Esophagus muscularis mucosa (tissue), 4 donors: Measurements from ENCODE around the gene PCED1B. TPM values are rescaled to one million over a fixed set of nuclear protein-coding genes. Genes with fewer than 3 reads are reported as not detected.

ENCODE experiments used
- DNase-seq: peaks from one replicate; pipeline ENCODE4 v3.0.0-alpha.2; 2017; ENCODE audit errors: extremely low spot score
- H3K27ac ChIP-seq, 4 donors: fragments of 200-600 bp; sonication (generic); replicated peaks in 1 of 4; 1 replicate in 3 of 4; 2 replicates in 1 of 4; pipeline ENCODE4 v1.5.1; 2016 to 2019; ENCODE audit warnings: mild to moderate bottlenecking in 1 of 4
- H3K27me3 ChIP-seq, 4 donors: fragments of 200-600 bp; sonication (generic); one replicate each; pipeline versions ENCODE4 v1.5.1 to v1.6.0; 2016 to 2019
- H3K36me3 ChIP-seq, 4 donors: fragments of 200-600 bp; sonication (generic); one replicate each; pipeline ENCODE4 v1.5.1; 2016 to 2019
- H3K4me1 ChIP-seq, 4 donors: fragments of 200-600 bp; sonication (generic); one replicate each; pipeline ENCODE4 v1.5.1; 2016 to 2019
- H3K4me3 ChIP-seq, 4 donors: fragments of 200-600 bp; sonication (generic); 1 replicate in 2 of 4; 2 replicates in 2 of 4; pipeline ENCODE4 v1.5.1; 2016 to 2019; ENCODE audit warnings: mild to moderate bottlenecking in 4 of 4, moderate library complexity in 1 of 4
- H3K9me3 ChIP-seq, 4 donors: fragments of 200-600 bp; sonication (generic); 1 replicate in 3 of 4; 2 replicates in 1 of 4; pipeline ENCODE4 v1.5.1; 2016 to 2019
- CTCF ChIP-seq, 3 experiments: fragments of 200-600 bp in 2 of 3; fragments of 450-650 bp in 1 of 3; sonication (generic) in 2 of 3; IDR thresholded peaks; one replicate each; pipeline ENCODE4 v1.5.1; 2017 to 2019; ENCODE audit warnings: antibody characterized with exemption in 3 of 3, mild to moderate bottlenecking in 2 of 3, moderate library complexity in 1 of 3
- EP300 ChIP-seq: sonication (generic); formaldehyde crosslinking; IDR thresholded peaks from one replicate; pipeline ENCODE4 v1.6.1; 2017; ENCODE audit warnings: antibody characterized with exemption
- POLR2A ChIP-seq: fragments of 450-650 bp; IDR thresholded peaks from one replicate; pipeline ENCODE4 v1.6.1; 2017; ENCODE audit warnings: antibody characterized with exemption, moderate library complexity, mild to moderate bottlenecking, low read depth
- POLR2AphosphoS5 ChIP-seq, 2 donors: sonication (generic); formaldehyde crosslinking; IDR thresholded peaks; one replicate each; pipeline ENCODE4 v1.6.1; 2017; ENCODE audit warnings: antibody characterized with exemption in 2 of 2
- WGBS: methylation state at CpG from one replicate; pipeline ENCODE4 v1.1.5; 2018; 5-methylcytosine and 5-hydroxymethylcytosine counted together
- intact Hi-C: fragments of 100-400 bp; cut with DNase I; formaldehyde crosslinking; loops from one replicate; pipeline ENCODE4 v1.15.1; 2023
- total RNA-seq, 4 donors: library from RNA; depleted of rRNA; stranded (reverse); fragments of >200 nt; gene quantifications; one replicate each; pipeline versions ENCODE4 v1.1.0 to v1.2.1, GENCODE V29; 2016

The PCED1B gene
- total RNA-seq, 4 donors from 2014 or later: 0.92 to 2.1 (median 1.1) TPM

GRCh38 chr12:47110011-47110541 lies 30.7 kb downstream of the PCED1B start:
- 98% methylated on average over 2 of the region's 2 CpGs for WGBS
- DNase-seq: no peak
- H3K9me3 ChIP-seq: no peaks in the 10 kb centered on the region
- H3K4me3 ChIP-seq: no peak overlapping the region
- intact Hi-C loops: no loop called here
- H3K4me1 ChIP-seq: no peaks in the 10 kb centered on the region
- TF ChIP-seq POLR2A (no peak), POLR2AphosphoS5 (IDR thresholded peaks at IDR 0.05) (no peak), EP300 (no peak), CTCF (IDR thresholded peaks at IDR 0.05) (no peak)
- H3K27me3 ChIP-seq: no peaks in the 10 kb centered on the region
- no peak overlapping the region for H3K27ac ChIP-seq
- H3K36me3 ChIP-seq: no peaks in the 10 kb centered on the region

GRCh38 chr12:47110718-47111391 lies 31.4 kb downstream of the PCED1B start:
- TF ChIP-seq CTCF (IDR thresholded peaks at IDR 0.05) (no peak), POLR2A (no peak), EP300 (no peak), POLR2AphosphoS5 (IDR thresholded peaks at IDR 0.05) (no peak)
- H3K27me3 ChIP-seq: no peaks in the 10 kb centered on the region
- H3K4me3 ChIP-seq: no peak overlapping the region
- H3K27ac ChIP-seq: no peak overlapping the region
- H3K4me1 ChIP-seq: no peaks in the 10 kb centered on the region
- WGBS: 98% methylated on average over 2 of the region's 2 CpGs
- no peaks in the 10 kb centered on the region for H3K36me3 ChIP-seq
- H3K9me3 ChIP-seq: no peaks in the 10 kb centered on the region
- no peak for DNase-seq
- intact Hi-C loops: no loop called here

- H3K4me1 ChIP-seq: no peaks in the 10 kb centered on the region
- H3K36me3 ChIP-seq: no peaks in the 10 kb centered on the region
- no peak for TF ChIP-seq EP300
- no peak for TF ChIP-seq POLR2A
- TF ChIP-seq POLR2AphosphoS5 (IDR thresholded peaks at IDR 0.05): no peak
- no peak for TF ChIP-seq CTCF (IDR thresholded peaks at IDR 0.05)
- H3K27me3 ChIP-seq: no peaks in the 10 kb centered on the region
- no peak overlapping the region for H3K4me3 ChIP-seq
- H3K9me3 ChIP-seq: no peaks in the 10 kb centered on the region
- 87% methylated on average over 2 of the region's 2 CpGs for WGBS
- no peak for DNase-seq
- intact Hi-C loops: no loop called here
- no peak overlapping the region for H3K27ac ChIP-seq
These were observed 32.0 kb downstream of the PCED1B start for GRCh38 chr12:47111392-47111778.

GRCh38 chr12:47111854-47112253 lies 32.4 kb downstream of the PCED1B start:
- intact Hi-C loops: no loop called here
- no peaks in the 10 kb centered on the region for H3K9me3 ChIP-seq
- WGBS: 85% methylated on average over 6 of the region's 6 CpGs
- DNase-seq: no peak
- no peak overlapping the region for H3K4me3 ChIP-seq
- H3K27ac ChIP-seq: no peak overlapping the region
- H3K36me3 ChIP-seq: no peaks in the 10 kb centered on the region
- no peaks in the 10 kb centered on the region for H3K4me1 ChIP-seq
- TF ChIP-seq POLR2AphosphoS5 (IDR thresholded peaks at IDR 0.05): no peak
- no peak for TF ChIP-seq CTCF (IDR thresholded peaks at IDR 0.05)
- TF ChIP-seq POLR2A: no peak
- no peak for TF ChIP-seq EP300
- no peaks in the 10 kb centered on the region for H3K27me3 ChIP-seq

- no peak for DNase-seq
- 78% methylated on average over 2 of the region's 2 CpGs for WGBS
- Histone ChIP-seq H3K27me3 (no peaks in the 10 kb centered on the region), H3K9me3 (no peaks in the 10 kb centered on the region), H3K4me1 (no peaks in the 10 kb centered on the region), H3K27ac (no peak overlapping the region), H3K36me3 (no peaks in the 10 kb centered on the region), H3K4me3 (no peak overlapping the region)
- no peak for TF ChIP-seq EP300
- no peak for TF ChIP-seq POLR2AphosphoS5 (IDR thresholded peaks at IDR 0.05)
- no peak for TF ChIP-seq CTCF (IDR thresholded peaks at IDR 0.05)
- intact Hi-C loops: no loop called here
These were observed 33.3 kb downstream of the PCED1B start for GRCh38 chr12:47112679-47113078.
